GM12865 (cell line): ENCODE results near the gene RXFP1.

Experiments
- DNase-seq: peaks from one replicate; pipeline ENCODE4 v3.0.0; 2010; ENCODE audit warnings: low read depth
- H3K4me3 ChIP-seq: 2 replicates; pipeline ENCODE4 v1.5.1; 2011; ENCODE audit warnings: mild to moderate bottlenecking, low read depth, low read length, control low read depth
- TF ChIP-seq, protein P1 (sequence below): IDR thresholded peaks from 2 replicates; pipeline ENCODE4 v1.5.1; 2011; ENCODE audit warnings: low read length, control low read depth, low read depth, inconsistent platforms; ENCODE audit not compliant: insufficient read depth; ENCODE audit errors: missing control alignments

Gene RXFP1

DNA sequence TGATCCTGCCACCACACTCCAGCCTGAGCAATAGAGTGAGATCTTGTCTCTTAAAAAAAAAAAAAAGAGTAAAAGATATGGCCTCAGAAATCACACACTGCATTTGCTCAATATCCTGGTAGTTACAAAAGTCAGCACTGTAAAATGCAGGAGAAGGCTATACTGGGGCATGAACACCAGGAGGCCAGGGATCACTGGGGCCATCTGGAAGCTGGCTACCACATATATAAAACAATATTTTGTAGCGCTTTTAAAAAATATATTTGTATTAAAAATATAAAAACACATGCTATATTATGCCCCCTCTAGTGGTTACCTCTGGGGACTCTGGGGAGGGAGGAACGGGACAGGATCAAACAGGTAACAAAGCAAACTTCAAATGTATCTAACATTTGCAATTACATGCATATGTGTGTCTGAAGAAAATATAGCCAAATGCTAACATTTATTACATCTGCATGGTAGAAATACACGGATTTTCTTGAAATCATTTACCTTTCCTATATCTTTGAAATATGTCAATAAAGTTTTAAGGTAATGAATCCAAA lies 146.0 kb downstream of the RXFP1 start:
- no peak overlapping the region for H3K4me3 ChIP-seq
- peak; percentile 36 for DNase-seq
- TF ChIP-seq, protein P1, sequence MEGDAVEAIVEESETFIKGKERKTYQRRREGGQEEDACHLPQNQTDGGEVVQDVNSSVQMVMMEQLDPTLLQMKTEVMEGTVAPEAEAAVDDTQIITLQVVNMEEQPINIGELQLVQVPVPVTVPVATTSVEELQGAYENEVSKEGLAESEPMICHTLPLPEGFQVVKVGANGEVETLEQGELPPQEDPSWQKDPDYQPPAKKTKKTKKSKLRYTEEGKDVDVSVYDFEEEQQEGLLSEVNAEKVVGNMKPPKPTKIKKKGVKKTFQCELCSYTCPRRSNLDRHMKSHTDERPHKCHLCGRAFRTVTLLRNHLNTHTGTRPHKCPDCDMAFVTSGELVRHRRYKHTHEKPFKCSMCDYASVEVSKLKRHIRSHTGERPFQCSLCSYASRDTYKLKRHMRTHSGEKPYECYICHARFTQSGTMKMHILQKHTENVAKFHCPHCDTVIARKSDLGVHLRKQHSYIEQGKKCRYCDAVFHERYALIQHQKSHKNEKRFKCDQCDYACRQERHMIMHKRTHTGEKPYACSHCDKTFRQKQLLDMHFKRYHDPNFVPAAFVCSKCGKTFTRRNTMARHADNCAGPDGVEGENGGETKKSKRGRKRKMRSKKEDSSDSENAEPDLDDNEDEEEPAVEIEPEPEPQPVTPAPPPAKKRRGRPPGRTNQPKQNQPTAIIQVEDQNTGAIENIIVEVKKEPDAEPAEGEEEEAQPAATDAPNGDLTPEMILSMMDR = peak; percentile 60

DNA sequence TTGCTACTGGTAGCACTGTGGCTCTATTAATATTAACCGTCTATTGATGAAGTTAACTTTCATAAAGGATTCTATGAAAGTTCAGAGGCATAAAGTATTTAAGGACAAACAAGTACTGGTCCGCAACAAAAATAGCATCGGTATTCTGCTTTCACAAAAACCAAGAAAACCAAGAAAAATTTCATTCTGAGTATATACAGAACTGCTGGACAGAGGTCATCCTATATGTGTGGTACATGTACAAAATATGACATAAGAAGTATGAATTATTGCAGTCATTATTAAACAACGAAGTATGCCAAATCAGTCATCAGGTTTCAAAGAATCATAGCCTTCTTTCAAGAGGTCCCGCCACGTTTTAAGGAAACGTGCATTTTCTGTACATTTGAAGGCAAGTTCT lies 147.6 kb downstream of the RXFP1 start:
- DNase-seq = peak; percentile 52
- TF ChIP-seq, protein P1 = no peak

DNA sequence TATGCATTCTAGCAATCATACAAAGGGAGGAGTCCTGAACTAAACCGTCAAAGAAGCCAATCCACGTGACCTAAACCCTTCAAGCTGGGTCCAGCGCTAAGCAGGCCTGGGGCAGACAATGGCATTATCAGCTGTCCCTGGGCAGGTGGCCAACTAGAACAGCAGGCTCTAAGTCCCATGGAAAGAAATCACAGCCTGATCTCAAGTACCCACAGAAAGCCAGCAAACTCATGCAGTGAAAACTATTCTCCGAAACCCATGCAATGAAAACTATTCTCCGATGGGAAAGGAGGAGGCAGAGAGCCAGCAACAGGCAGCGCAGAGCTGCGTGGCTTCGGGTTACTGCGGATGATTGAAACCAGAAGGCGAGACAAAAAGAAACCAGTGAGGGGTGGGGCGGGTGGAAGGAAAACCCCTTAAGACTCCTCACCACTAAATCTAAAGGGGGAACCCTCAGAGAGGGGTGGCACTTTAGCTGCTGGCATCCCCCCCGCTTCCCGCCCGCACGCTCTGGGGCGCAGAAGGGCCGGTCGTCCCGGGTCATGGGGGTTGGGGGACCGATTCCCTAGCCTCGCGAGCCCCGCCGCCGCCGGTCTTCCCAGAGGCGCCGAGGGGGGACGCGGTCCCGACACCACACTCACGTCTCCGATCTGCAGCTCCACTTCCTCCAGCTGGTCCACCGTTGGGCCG lies 149.4 kb downstream of the RXFP1 start:
- TF ChIP-seq, protein P1 = no peak

More for the DNA sequence above, 147.6 kb downstream of the RXFP1 start:
- H3K4me3 ChIP-seq = peak overlapping the region; percentile 11

DNA sequence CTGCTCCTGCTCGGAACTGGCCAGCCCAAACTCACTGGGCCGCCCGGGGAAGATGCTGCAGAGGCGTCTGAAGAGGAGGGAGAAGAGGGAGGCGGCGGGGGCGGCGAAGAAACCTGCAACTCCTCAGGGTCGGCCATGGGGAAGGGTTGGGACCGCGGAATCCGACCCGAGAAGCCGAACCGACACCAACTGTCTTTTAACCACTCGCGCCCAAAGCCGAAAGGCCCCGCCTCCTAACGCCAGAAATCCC lies 149.9 kb downstream of the RXFP1 start, which contains the start of gene C4orf46:
Gene C4orf46 (minus strand): TSS at position 223 of the 250 bp plus-strand sequence. CDS start 86 bp downstream, at position 137.
- no peak for DNase-seq
- H3K4me3 ChIP-seq = peak within 1 kb of the TSS; percentile 95
- TF ChIP-seq, protein P1 = no peak

More for the DNA sequence above, 149.4 kb downstream of the RXFP1 start:
- DNase-seq = peak; percentile 84
- peak overlapping the region; percentile 95 for H3K4me3 ChIP-seq

DNA sequence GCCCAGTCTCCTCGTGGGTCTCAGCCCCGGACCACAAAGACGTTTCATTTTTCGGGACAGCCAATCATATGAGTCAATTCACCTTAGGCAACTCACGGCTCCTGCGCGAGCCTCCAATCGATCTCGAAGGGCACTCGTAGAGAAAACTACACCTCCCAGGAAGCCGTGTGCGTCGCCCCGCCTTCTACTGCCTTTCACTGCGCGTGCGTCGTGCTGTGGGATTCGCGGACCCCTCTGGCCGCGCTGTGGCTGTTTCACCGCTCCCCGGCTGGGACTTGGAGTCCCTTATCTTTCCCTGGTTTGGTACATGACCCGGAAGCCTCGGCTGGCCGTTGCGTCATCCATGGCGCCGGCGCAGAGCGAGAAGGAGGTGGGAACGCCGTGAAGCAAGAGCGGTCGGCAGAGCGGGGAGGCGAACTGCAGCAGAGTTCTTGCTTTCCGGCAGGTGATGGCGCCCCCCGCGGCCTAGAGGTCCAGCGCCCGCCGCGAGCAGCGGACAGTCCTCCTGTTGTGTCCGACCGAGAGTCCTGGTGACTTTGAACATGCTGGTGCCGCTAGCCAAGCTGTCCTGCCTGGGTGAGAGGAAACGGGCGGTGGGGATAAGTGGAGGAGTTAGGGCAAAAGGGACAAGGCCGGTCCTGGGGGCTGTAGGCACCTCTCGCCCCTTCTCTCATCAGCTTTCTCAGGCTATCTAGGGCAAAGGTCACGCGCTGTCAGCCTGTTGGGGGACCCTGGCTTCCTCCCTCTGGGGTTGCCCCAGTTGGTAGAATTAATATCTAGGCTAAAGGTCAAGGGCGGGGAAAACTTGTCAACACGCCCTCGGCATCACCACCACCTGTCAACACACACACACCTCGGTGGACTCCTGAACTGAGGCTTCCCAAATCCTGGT lies 150.5 kb downstream of the RXFP1 start, which contains the start of gene ETFDH:
Gene ETFDH (plus strand): TSS at position 382 of the 892 bp plus-strand sequence. CDS start 161 bp downstream, at position 543.
- peak; percentile 99 for DNase-seq
- TF ChIP-seq, protein P1 = peak; percentile 74
- H3K4me3 ChIP-seq = peak within 1 kb of the TSS; percentile 95

DNA sequence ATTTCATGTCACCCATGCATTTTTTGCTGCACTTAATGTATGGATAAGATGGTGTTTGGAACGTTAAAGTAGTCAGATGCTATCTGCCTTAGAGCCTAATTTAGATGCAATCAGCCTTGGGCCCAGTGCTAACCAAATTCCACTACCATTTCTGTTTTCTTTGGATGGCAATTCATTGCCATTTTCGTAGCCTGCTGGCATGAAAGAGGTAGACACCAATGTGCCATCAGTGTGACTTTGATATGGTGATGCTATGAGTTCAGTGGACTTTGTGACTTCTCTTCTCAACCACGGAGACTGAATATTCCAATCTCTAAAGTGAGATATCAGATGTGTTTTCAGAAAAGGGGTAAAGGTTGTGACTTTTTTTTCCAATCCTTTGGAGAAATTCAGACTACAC lies 152.0 kb downstream of the RXFP1 start:
- DNase-seq = no peak
- TF ChIP-seq, protein P1 = no peak
- H3K4me3 ChIP-seq = no peak overlapping the region
